GM18858 (cell line): ENCODE results near the gene CD79B.

Experiments used
- ATAC-seq: cut with Tn5 transposase; IDR thresholded peaks from one replicate; pipeline ENCODE4 v1.9.1; 2021; ENCODE audit not compliant: unreplicated experiment

CD79B gene

GRCh38 chr17:63931981-63932561 is at the start of gene CD79B:
Gene CD79B, minus strand, starts transcription at chr17:63932331. Its CDS starts 70 bp downstream, at chr17:63932261.
- ATAC-seq, result no peak

- no peak for ATAC-seq
These were observed 46.4 kb upstream of the CD79B start for GRCh38 chr17:63978272-63979200.

DNA sequence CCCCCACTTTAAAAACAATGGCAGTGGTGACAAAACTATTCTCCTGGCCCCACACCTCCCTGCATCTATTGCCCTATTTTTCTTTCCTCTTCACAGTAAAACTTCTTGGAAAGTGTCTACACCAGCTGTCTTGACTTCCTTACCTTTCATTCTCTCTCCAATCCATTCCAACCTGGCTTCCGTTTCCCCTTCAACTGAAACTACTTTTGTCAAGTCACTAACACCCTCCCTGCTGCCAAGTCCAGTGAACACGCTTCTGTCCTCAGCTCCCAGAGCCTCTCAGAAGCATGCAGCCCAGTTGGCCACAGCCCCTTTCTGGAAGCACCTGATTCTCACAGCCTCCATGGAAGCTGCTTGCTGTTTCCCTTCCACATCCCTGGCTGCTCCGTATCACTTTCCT is 44.6 kb upstream of the CD79B start:
- ATAC-seq, result no peak

DNA sequence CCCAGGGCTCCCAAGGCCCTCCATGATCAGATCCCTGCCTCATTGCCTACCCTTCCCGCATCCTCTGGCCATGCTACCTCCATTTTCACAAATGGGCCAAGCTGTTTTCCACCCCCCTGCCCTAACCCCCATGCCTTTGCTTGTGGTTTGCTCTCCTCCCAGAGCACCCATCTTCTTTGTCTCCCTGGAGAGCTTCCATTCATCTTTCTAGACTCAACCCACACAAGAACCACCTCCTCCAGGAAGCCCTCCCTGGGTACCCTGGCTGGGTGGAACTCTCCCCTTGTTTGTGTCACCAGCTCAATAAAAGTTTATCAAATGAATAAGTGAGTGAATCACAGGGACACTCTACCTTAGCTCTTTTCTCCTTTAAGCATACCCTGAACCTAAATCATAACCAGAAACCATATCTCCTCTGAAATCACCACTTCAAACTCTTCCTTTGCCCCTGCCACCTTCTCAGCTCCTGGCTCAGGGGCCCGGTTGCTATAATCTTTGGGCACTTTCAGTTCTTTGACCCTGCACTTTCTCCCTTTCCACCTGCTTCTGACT is 43.5 kb upstream of the CD79B start:
- no peak for ATAC-seq

GRCh38 chr17:63974594-63975192 is 42.6 kb upstream of the CD79B start:
- ATAC-seq, result no peak

DNA sequence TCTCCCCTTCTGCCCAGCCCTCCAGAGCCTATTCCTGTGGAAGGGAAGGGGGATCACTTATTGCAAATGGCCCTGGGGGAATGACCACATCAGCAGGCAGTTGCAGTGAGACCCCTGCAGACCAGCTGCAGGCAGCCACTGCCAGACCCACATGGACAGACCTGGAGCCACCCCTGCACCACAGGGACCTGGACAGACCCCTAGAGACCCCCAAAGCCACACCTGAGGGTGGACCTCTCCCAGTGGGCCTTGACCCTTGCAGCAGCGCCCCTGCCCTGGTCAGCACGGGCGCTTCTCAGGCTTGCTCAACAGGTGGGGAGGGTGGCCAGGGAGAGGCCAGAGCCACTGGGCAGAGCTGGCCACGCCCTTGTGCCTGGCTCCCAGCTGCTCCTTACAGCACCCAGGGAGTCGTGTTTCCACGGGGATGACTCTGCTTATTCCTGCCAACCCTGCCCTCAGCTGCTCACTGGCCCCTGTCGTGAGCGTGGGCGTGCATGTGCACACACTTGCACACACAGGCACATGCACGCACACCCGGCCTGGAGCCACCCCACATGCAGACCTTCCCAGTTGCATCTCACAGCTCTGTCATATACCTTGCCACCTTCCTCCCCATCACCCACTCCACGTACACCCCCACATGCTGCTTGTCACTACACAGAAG is 41.9 kb upstream of the CD79B start:
- ATAC-seq, result no peak

- no peak for ATAC-seq
These were observed 41.1 kb upstream of the CD79B start for GRCh38 chr17:63973247-63973646.

DNA sequence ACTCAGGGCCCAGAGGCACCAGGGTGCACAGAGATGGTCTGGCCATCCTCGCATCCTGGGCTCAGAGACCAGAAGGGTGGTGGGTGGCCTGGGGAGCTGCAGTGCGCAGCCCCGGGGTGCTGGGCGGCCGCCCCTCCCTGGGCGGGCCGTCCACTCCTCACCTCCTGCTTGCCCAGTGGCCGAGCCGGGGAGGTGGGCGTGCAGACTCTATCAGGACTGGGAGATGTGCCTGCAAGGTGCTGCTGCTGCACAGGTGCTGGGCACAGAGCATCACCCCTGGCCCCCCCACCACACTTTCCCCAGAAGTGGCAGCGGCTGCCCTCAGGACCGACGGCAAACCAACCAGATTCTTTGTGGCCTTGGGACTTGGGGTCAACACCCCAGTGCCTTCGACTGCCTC is 40.7 kb upstream of the CD79B start, which contains the start of gene SCN4A:
Gene SCN4A, minus strand, starts transcription at position 123 of the 400 bp plus-strand sequence. Its CDS starts 77 bp downstream, at position 46.
- ATAC-seq, result no peak

DNA sequence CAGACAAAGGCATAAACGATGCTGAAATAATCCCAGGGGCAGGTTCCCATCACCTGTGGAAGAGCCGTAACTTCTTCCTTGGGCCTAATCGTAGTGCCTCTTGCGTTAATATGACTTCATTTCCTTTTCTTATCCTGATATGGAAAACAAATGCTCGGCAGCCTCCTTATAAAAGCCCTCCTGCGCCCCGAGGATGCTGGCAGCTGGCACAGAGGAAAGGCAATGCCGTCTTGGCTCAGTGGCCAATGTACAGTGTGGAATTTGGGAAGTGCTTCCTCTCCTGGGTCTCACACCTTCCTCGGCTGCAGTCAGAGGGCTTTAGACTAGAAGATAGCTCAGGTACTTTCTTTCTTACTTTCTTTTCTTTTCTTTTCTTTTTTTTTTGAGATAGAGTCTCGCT is 37.1 kb upstream of the CD79B start:
- no peak for ATAC-seq

- ATAC-seq, result no peak
These were observed 35.8 kb upstream of the CD79B start for GRCh38 chr17:63967953-63968352.

DNA sequence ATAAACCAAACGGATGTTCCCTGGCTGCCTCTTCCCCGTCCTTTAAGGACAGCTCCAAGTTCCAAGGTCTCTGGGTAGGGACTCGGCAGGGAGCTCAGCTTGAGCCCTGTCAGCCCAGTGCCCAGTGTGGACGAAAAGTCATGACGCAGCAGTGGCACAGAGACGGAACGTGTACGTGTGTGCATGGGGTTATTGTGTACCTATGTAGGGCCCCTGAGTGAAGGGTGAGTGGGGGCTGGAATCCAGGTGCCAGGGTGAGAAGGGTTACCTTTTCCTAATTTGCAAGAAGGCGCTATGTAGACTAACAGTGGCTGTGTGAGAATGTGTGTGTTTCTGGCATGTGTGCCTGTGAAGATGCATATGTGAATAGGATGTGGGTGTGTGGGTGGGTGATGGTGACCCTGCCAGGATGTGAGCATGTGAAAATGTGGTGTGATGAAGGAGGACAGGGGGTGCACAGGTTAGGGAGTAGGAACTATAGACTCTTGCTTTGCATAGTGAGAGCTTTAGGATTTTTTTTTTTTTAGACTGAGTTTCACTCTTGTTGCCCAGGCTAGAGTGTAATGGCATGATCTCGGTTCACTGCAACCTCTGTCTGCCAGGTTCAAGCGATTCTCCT is 34.6 kb upstream of the CD79B start:
- no peak for ATAC-seq

GRCh38 chr17:63963123-63963522 is 31.0 kb upstream of the CD79B start:
- ATAC-seq, result no peak

GRCh38 chr17:63962298-63962744 is 30.2 kb upstream of the CD79B start:
- no peak for ATAC-seq

GRCh38 chr17:63961355-63962212 is 29.5 kb upstream of the CD79B start:
- ATAC-seq, result no peak

- no peak for ATAC-seq
These were observed 28.3 kb upstream of the CD79B start for GRCh38 chr17:63960430-63960829.

DNA sequence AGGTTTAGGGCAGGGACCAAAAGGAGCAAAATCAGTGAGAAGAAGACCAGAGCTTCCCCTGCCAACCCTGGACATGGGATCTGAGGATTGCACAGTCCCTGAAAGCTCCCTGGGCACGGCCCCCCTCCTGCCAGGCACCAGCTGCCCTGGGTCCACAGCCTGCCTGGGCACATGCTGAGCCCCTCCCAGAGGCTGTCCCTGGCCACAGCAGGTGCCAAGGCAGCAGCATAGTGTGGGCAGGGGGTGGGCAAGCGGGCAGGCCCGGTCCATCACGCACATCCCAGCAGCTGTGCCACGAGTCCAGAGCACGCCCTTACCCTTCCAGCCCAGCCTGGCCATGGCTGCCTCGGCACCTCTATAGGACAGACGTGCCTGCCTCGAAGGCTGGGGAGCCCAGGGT is 27.9 kb upstream of the CD79B start:
- no peak for ATAC-seq

GRCh38 chr17:63956296-63956920 is 24.3 kb upstream of the CD79B start:
- ATAC-seq, result no peak

DNA sequence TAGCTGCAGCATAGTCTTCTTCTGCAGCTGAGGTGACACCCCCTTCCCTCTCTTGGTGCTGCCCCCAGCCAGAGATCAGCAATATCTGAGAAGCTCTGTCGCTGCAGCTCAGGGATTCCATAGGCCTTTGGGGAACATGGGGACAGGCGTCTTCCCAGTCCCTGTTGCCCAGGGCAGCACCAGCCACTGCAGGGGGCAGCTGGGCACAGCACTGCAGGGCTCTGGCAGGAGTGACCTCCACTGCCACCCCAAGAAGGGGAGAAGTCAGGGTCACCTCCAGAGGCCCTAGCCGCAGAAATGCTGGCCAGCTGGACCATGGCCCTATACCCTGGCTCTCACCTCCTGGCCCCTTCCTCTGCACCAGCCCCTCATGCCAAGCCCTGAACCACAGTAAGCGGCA is 23.7 kb upstream of the CD79B start:
- no peak for ATAC-seq

DNA sequence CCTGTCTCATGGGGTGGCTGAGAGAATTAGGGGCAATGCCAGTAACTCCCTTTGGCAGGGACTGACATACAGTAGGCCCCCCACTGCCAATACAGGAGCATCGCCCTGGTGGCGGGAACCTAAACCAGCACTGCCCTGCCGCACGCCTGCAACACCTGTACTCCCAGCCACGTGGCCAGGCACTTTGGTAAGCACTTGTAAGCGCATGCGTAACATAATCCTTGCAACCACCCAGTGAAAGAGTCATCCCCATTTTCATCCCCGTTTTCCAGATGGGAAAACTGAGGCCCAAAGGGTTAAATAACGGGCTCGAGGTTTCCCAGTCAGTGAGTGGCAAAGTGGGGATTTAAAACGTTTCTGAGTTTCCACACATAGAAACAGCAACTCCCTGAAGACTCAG is 23.1 kb upstream of the CD79B start:
- ATAC-seq, result no peak
